Embryonic facial prominence (tissue), 1 donor: Measurements from ENCODE around the gene IGF1.

Experiments
- DNase-seq: peaks from one replicate; pipeline ENCODE4 v3.0.0-alpha.2; 2016; ENCODE audit errors: extremely low spot score

The IGF1 gene

GRCh38 chr12:102427543-102427941 is 52.8 kb downstream of the IGF1 start:
- DNase-seq: no peak

GRCh38 chr12:102426599-102427542 is 53.5 kb downstream of the IGF1 start:
- no peak for DNase-seq

GRCh38 chr12:102425109-102426039 is 55.0 kb downstream of the IGF1 start:
- DNase-seq: no peak

- DNase-seq: no peak
Observed at GRCh38 chr12:102423462-102423861, 56.9 kb downstream of the IGF1 start.

GRCh38 chr12:102421802-102422583 is 58.4 kb downstream of the IGF1 start:
- no peak for DNase-seq

- DNase-seq: no peak
Observed at GRCh38 chr12:102419094-102419764, 61.1 kb downstream of the IGF1 start.

- DNase-seq: no peak
Observed at GRCh38 chr12:102417055-102417454, 63.3 kb downstream of the IGF1 start.

- no peak for DNase-seq
Observed at GRCh38 chr12:102415515-102415914, 64.8 kb downstream of the IGF1 start.

GRCh38 chr12:102413396-102413795 is 67.0 kb downstream of the IGF1 start:
- DNase-seq: no peak

- DNase-seq: no peak
Observed at GRCh38 chr12:102410511-102410910, 69.9 kb downstream of the IGF1 start.

GRCh38 chr12:102408487-102409297 is 71.7 kb downstream of the IGF1 start:
- DNase-seq: no peak

- DNase-seq: no peak
Observed at GRCh38 chr12:102407776-102408486, 72.4 kb downstream of the IGF1 start.

GRCh38 chr12:102406033-102406584 is 74.3 kb downstream of the IGF1 start:
- no peak for DNase-seq

- DNase-seq: no peak
Observed at GRCh38 chr12:102401087-102401486, 79.3 kb downstream of the IGF1 start.

- no peak for DNase-seq
Observed at GRCh38 chr12:102399653-102400052, 80.7 kb downstream of the IGF1 start.

- no peak for DNase-seq
Observed at GRCh38 chr12:102396276-102396675, 84.1 kb downstream of the IGF1 start.

- DNase-seq: no peak
Observed at GRCh38 chr12:102394200-102394599, 86.2 kb downstream of the IGF1 start.

GRCh38 chr12:102390068-102390467 is 90.3 kb downstream of the IGF1 start:
- DNase-seq: no peak

- DNase-seq: no peak
Observed at GRCh38 chr12:102388469-102388868, 91.9 kb downstream of the IGF1 start.
